Germinal center (tissue), 1 donor: Measurements from ENCODE around the gene KIAA1958.

Experiments used
- DNase-seq: peaks from one replicate; pipeline ENCODE4 v3.0.0; 2012; ENCODE audit warnings: mixed read lengths, low spot score

Gene KIAA1958

GRCh38 chr9:112486221-112487007, at the start of gene KIAA1958:
KIAA1958 (plus strand) TSS chr9:112486827; CDS start chr9:112574081, 87,254 bp downstream.
- DNase-seq, result peak; percentile 91

- no peak for DNase-seq
Observed at GRCh38 chr9:112437406-112437805, 49.2 kb upstream of the KIAA1958 start.

GRCh38 chr9:112439171-112439570, 47.5 kb upstream of the KIAA1958 start:
- no peak for DNase-seq

GRCh38 chr9:112439825-112440224, 46.8 kb upstream of the KIAA1958 start:
- no peak for DNase-seq

GRCh38 chr9:112443200-112443599, 43.4 kb upstream of the KIAA1958 start:
- DNase-seq, result no peak

GRCh38 chr9:112443636-112444035, 43.0 kb upstream of the KIAA1958 start:
- no peak for DNase-seq

GRCh38 chr9:112445196-112445595, 41.4 kb upstream of the KIAA1958 start:
- DNase-seq, result peak; percentile 6

GRCh38 chr9:112446080-112446479, 40.5 kb upstream of the KIAA1958 start:
- no peak for DNase-seq

GRCh38 chr9:112446526-112446925, 40.1 kb upstream of the KIAA1958 start:
- no peak for DNase-seq

- no peak for DNase-seq
Observed at GRCh38 chr9:112447283-112447761, 39.3 kb upstream of the KIAA1958 start.

- DNase-seq, result no peak
Observed at GRCh38 chr9:112462855-112463254, 23.8 kb upstream of the KIAA1958 start.

GRCh38 chr9:112465352-112465751, 21.3 kb upstream of the KIAA1958 start:
- DNase-seq, result no peak

GRCh38 chr9:112472996-112473395, 13.6 kb upstream of the KIAA1958 start:
- DNase-seq, result no peak

GRCh38 chr9:112473986-112474385, 12.6 kb upstream of the KIAA1958 start:
- no peak for DNase-seq

- DNase-seq, result no peak
Observed at GRCh38 chr9:112475318-112475717, 11.3 kb upstream of the KIAA1958 start.

GRCh38 chr9:112477330-112477729, 9.3 kb upstream of the KIAA1958 start:
- no peak for DNase-seq

GRCh38 chr9:112479221-112479620, 7.4 kb upstream of the KIAA1958 start:
- DNase-seq, result no peak

- DNase-seq, result no peak
Observed at GRCh38 chr9:112484607-112485006, 2.0 kb upstream of the KIAA1958 start.

- DNase-seq, result no peak
Observed at GRCh38 chr9:112485574-112485973, 1.1 kb upstream of the KIAA1958 start.

- DNase-seq, result peak; percentile 54
Observed at GRCh38 chr9:112487008-112487798, 576 bp downstream of the KIAA1958 start.

GRCh38 chr9:112487799-112488340, 1.2 kb downstream of the KIAA1958 start:
- no peak for DNase-seq

- no peak for DNase-seq
Observed at GRCh38 chr9:112489039-112489546, 2.5 kb downstream of the KIAA1958 start.
